Measurements from ENCODE around the gene UQCRHL. TPM values are rescaled to one million over a fixed set of nuclear protein-coding genes. Genes with fewer than 3 reads are reported as not detected.
A peak's percentile ranks its signal among the peaks of the same experiment; 100 is the strongest.

The UQCRHL gene
- total and polyA plus RNA-seq, 2 donors (not counting 1 experiment from before 2014, with no cell fraction given) = 0.98 to 1.8 TPM

DNA sequence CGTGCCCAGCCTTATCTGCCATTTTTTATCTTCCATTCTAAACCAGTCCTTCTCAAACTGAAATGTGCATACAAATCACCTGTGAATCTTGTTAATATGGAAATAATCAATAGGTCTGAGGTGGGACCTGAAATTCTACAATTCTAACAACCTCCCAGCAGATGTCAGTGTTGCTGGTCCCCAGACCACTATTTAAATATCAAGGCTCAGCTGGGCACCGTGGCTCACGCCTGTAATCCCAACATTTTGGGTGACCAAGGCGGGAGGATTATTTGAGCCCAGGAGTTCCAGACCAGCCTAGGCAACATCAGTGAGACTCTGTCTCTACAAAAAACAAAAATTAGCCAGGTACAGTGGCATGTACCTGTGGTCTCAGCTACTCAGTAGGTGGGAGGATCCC is 4.1 kb downstream of the UQCRHL start:
- peaks cover 7% of the 10 kb centered on the region for H3K27me3 Mint-ChIP-seq
- intact Hi-C loops (cut with micrococcal nuclease) = loop anchor here (1.0 to 5.0 kb wide), 4 partner anchors 189 to 253 kb away; no protein-coding TSS in a partner anchor
- POLR2A ChIA-PET = no interaction called here

More for the DNA sequence above, 4.1 kb downstream of the UQCRHL start:
- Histone ChIP-seq H3K27me3 (replicated peaks in 1 of 4; ENCODE audit: control extremely low read depth in 1 of 4, control insufficient read depth in 3 of 4, insufficient read depth in 4 of 4, low read length in 3 of 4) (peaks cover 0 to 2% (median 0%) of the 10 kb centered on the region in 4 experiments), H2AFZ (ENCODE audit: insufficient read depth, low read depth, low read length, poor library complexity, severe bottlenecking) (no peak overlapping the region), H3K9me3 (ENCODE audit: control extremely low read depth in 1 of 3, control insufficient read depth in 2 of 3, insufficient read depth in 1 of 3, low read length in 2 of 3) (no peaks in the 10 kb centered on the region), H3K36me3 (replicated peaks in 1 of 2; ENCODE audit: control extremely low read depth in 1 of 2, control insufficient read depth in 1 of 2, extremely low read depth in 1 of 2, insufficient read depth in 2 of 2, low read length in 1 of 2) (no peaks in the 10 kb centered on the region), H3K4me3 (ENCODE audit: control extremely low read depth in 1 of 5, extremely low read depth in 1 of 5, insufficient read depth in 1 of 5, low read depth in 2 of 5, low read length in 4 of 5) (no peak overlapping the region), H3K4me1 (ENCODE audit: control insufficient read depth in 2 of 2, insufficient read depth in 2 of 2, low read length in 2 of 2) (no peaks in the 10 kb centered on the region), H4K20me1 (ENCODE audit: control insufficient read depth, insufficient read depth, low read length, poor library complexity, severe bottlenecking) (no peaks in the 10 kb centered on the region), H3K9ac (ENCODE audit: low read length) (no peak overlapping the region), H3K4me2 (replicated peaks; ENCODE audit: low read depth, low read length, poor library complexity, severe bottlenecking) (no peak overlapping the region), H3K27ac (ENCODE audit: low read length in 2 of 2) (no peak overlapping the region), H3K79me2 (ENCODE audit: control insufficient read depth, insufficient read depth, low read length) (no peaks in the 10 kb centered on the region)
- 35% methylated on average over 3 of the region's 4 CpGs for WGBS (ENCODE audit: insufficient coverage)
- CTCF ChIA-PET = interaction anchor here (0.7 to 3.2 kb wide), 21 partner anchors 9 to 385 kb away, joined by 3 to 20 read pairs (median 3); no protein-coding TSS in a partner anchor
- Mint-ChIP-seq H3K4me3 (no peak overlapping the region), H3K9me3 (ENCODE audit: insufficient read depth) (no peaks in the 10 kb centered on the region), H3K4me1 (no peaks in the 10 kb centered on the region), H3K27ac (no peak overlapping the region)
- DNase-seq (peak; percentile 68), ATAC-seq (ENCODE audit: low read depth) (peak; percentile 53)
- TF ChIP-seq CTCF (IDR thresholded peaks at IDR 0.05) (peak; percentile 67), EZH2 (IDR thresholded peaks at IDR 0.05; ENCODE audit: borderline replicate concordance, insufficient read depth, low read depth, low read length, poor library complexity, severe bottlenecking) (no peak)
